A549 (cell line): ENCODE data around the gene MYO1D. TPM values are rescaled to one million over a fixed set of nuclear protein-coding genes. Genes with fewer than 3 reads are reported as not detected.

Experiments
- ATAC-seq, 2 experiments: fragments of 200-7000 bp in 1 of 2; fragments of >200 bp in 1 of 2; cut with Nextera tagmentation in 1 of 2; cut with Tn5 transposase in 1 of 2; 3 replicates each; pipeline versions ENCODE4 v1.8.0 to v1.9.1; 2018 to 2020; ENCODE audit warnings: mild to moderate bottlenecking in 1 of 2, moderate library complexity in 1 of 2
- CTCF ChIA-PET: fragments of 300-600 bp; sonication (Branson Sonifier 250); formaldehyde crosslinking; extraction: SDS; loops from one replicate; lab custom pipeline; 2021; ENCODE audit warnings: antibody characterized with exemption, inconsistent platforms; lab: Yijun Ruan, JAX
- POLR2A ChIA-PET: fragments of 350-600 bp; formaldehyde crosslinking; extraction: SDS; loops from one replicate; lab custom pipeline; 2021; ENCODE audit warnings: antibody characterized with exemption, inconsistent platforms; lab: Yijun Ruan, JAX
- DNase-seq, 2 experiments: peaks; one replicate each; pipeline versions ENCODE4 v3.0.0 to v3.0.0-alpha.2; 2011 to 2016; ENCODE audit warnings: low read depth in 1 of 2, low spot score in 1 of 2
- FAIRE-seq: peaks from 2 replicates; lab custom pipeline; 2011; peaks lifted over from hg19 to GRCh38; lab: Jason Lieb, UNC
- H3K27ac ChIP-seq, 2 experiments: fragments of >200 bp; sonication (Bioruptor Twin); formaldehyde crosslinking; 3 replicates each; pipeline ENCODE4 v1.5.1; 2016 to 2017
- H3K4me1 ChIP-seq: fragments of >200 bp; sonication (Bioruptor Twin); formaldehyde crosslinking; 3 replicates; pipeline ENCODE4 v1.6.1; 2016
- H3K4me2 ChIP-seq: fragments of >200 bp; sonication (Bioruptor Twin); formaldehyde crosslinking; 3 replicates; pipeline ENCODE4 v1.6.1; 2016
- H3K4me3 ChIP-seq: fragments of >200 bp; sonication (Bioruptor Twin); formaldehyde crosslinking; 3 replicates; pipeline ENCODE4 v1.5.1; 2016
- H3K9me3 ChIP-seq: fragments of >200 bp; sonication (Bioruptor Twin); formaldehyde crosslinking; 3 replicates; pipeline ENCODE4 v1.6.1; 2016
- BHLHE40 ChIP-seq: IDR thresholded peaks from 2 replicates; pipeline ENCODE4 v1.6.1; 2012; ENCODE audit warnings: low read depth, low read length, inconsistent platforms
- CHD4 ChIP-seq: fragments of 200-600 bp; sonication (generic); IDR thresholded peaks from 2 replicates; pipeline ENCODE4 v1.6.1; 2016; ENCODE audit warnings: antibody characterized with exemption, mild to moderate bottlenecking, borderline replicate concordance
- EHF ChIP-seq: fragments of 250-450 bp; sonication (Bioruptor Pico); IDR thresholded peaks from 2 replicates; pipeline ENCODE4 v1.5.0; 2020; ENCODE audit warnings: mild to moderate bottlenecking
- EHMT2 ChIP-seq: fragments of 200-600 bp; sonication (generic); IDR thresholded peaks from 2 replicates; pipeline ENCODE4 v1.6.1; 2016; ENCODE audit warnings: antibody characterized with exemption, low read depth, mild to moderate bottlenecking, moderate library complexity
- EP300 ChIP-seq, 2 experiments: fragments of >200 bp; sonication (Bioruptor Twin); formaldehyde crosslinking; IDR thresholded peaks; 2 replicates in 1 of 2; 3 replicates in 1 of 2; pipeline ENCODE4 v1.6.1; 2016 to 2017
- HDAC2 ChIP-seq: fragments of 200-600 bp; sonication (generic); IDR thresholded peaks from 2 replicates; pipeline ENCODE4 v1.6.1; 2016
- HOXB13 ChIP-seq: fragments of 250-450 bp; sonication (Bioruptor Pico); IDR thresholded peaks from 2 replicates; pipeline ENCODE4 v1.5.0; 2020; ENCODE audit warnings: low read depth, mild to moderate bottlenecking, moderate library complexity
- JUNB ChIP-seq: fragments of >200 bp; sonication (Bioruptor Twin); formaldehyde crosslinking; IDR thresholded peaks from 2 replicates; pipeline ENCODE4 v1.6.1; 2016
- POLR2A ChIP-seq: IDR thresholded peaks from 2 replicates; pipeline ENCODE4 v1.6.1; 2012; ENCODE audit warnings: mild to moderate bottlenecking, low read length
- RNF2 ChIP-seq: fragments of 200-600 bp; sonication (generic); IDR thresholded peaks from 2 replicates; pipeline ENCODE4 v1.6.1; 2016; ENCODE audit warnings: low read depth, mild to moderate bottlenecking, antibody characterized with exemption, moderate library complexity, borderline replicate concordance
- SMC3 ChIP-seq: fragments of >200 bp; sonication (Bioruptor Twin); formaldehyde crosslinking; IDR thresholded peaks from 3 replicates; pipeline ENCODE4 v1.6.1; 2018; ENCODE audit warnings: inconsistent platforms
- SREBF2 ChIP-seq: fragments of 450-650 bp; IDR thresholded peaks from 2 replicates; pipeline ENCODE4 v1.6.1; 2014; ENCODE audit warnings: mild to moderate bottlenecking, moderate library complexity
- TP53 ChIP-seq: fragments of 250-450 bp; sonication (Bioruptor Pico); IDR thresholded peaks from 2 replicates; pipeline ENCODE4 v1.5.0; 2021; ENCODE audit warnings: mild to moderate bottlenecking, moderate library complexity
- ZNF302 ChIP-seq: fragments of 250-450 bp; sonication (Bioruptor Pico); IDR thresholded peaks from 2 replicates; pipeline ENCODE4 v1.9.0; 2021; ENCODE audit warnings: inconsistent platforms, mild to moderate bottlenecking, moderate library complexity
- WGBS: methylation state at CpG from one replicate; pipeline ENCODE4 v1.1.6; 2017; ENCODE audit errors: missing lambda C conversion rate; 5-methylcytosine and 5-hydroxymethylcytosine counted together
- polyA plus RNA-seq, 4 experiments: library from polyadenylated mRNA; depleted of rRNA in 3 of 4; stranded (reverse); fragments of >200 nt; fragmentation: RNase III in 1 of 4; extraction: RNeasy Plus Mini Kit Qiagen cat#74134 plus additional on column Dnase treatment in 1 of 4; gene quantifications; 2 replicates in 3 of 4; 3 replicates in 1 of 4; pipeline ENCODE4 v1.2.3, GENCODE V29; 2011 to 2017
- TF ChIP-seq, protein P1 (sequence below): fragments of 200-600 bp; sonication (generic); IDR thresholded peaks from 2 replicates; pipeline ENCODE4 v1.6.1; 2016; ENCODE audit warnings: antibody characterized with exemption, mild to moderate bottlenecking, moderate library complexity
- TF ChIP-seq, protein P2 (sequence below): IDR thresholded peaks from 2 replicates; pipeline ENCODE4 v1.6.1; 2012; ENCODE audit warnings: low read depth, borderline replicate concordance
- TF ChIP-seq, protein P3 (sequence below): fragments of 450-650 bp; IDR thresholded peaks from 2 replicates; pipeline ENCODE4 v1.6.1; 2014; ENCODE audit warnings: antibody characterized with exemption
- TF ChIP-seq, protein P4 (sequence below): IDR thresholded peaks from 2 replicates; pipeline ENCODE4 v1.6.1; 2012

The MYO1D gene
- polyA plus RNA-seq, 2 of the 4 experiments (the other 2 are of a cell fraction), result 2.8 to 4.2 TPM

DNA sequence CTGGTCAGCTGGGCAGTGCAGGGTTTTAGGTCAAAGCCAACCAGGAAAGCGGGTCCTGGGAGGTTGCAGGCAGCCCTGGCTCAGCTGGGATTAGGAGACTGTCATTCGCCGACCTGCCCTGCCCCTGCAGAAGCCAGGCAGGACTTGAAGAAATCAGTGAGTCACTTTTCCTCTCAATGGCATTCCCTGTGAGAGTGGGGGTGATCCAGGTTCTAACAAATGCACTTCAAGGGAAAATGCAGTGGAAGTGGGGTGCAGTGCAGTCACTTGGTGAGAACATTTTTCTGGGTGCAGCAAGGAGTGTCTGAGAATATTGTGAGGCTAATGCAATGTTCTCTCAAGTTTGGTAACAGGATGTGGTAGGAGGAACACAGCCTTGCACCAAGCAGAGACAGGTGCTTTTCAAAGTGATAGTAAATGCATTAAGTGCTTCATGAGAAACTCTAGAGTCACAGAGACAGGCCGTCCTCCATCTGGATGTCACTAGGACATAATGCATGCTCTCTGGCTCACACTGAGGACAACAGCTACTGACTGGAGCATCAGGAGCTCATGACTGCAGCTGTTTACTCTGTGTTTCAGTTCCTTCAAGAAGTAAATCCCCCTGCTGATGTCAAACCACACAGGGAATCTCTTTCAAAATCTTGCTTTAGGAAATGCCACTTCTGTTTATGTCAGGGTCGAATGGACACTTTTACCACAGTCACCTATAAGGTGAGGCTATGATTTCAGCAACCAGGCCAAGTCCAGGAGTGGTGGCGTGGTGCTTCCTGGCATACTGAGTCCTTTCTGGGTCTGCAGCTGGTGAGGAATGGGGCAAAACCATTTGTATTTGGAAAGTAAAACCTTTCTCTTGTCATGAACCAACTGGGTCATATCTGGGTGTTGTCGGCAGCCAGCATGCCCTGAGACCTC, 373.4 kb downstream of the MYO1D start:
- Histone ChIP-seq H3K4me1 (peaks cover 14% of the 10 kb centered on the region), H3K4me2 (peak overlapping the region; percentile 18; the same call in 1 of the 3 replicates), H3K4me3 (no peak overlapping the region), H3K9me3 (no peaks in the 10 kb centered on the region), H3K27ac (no peak overlapping the region)
- ATAC-seq (peak; percentile 32 to 42; a peak in 4 of 6 replicates), FAIRE-seq (no peak), DNase-seq (no peak)
- 58% methylated on average over 7 of the region's 7 CpGs for WGBS
- CTCF ChIA-PET, result interaction anchor here (0.6 kb wide), 1 partner anchor 597 kb away, joined by 4 read pairs; no protein-coding TSS in a partner anchor
- POLR2A ChIA-PET, result no interaction called here
- no peak for TF ChIP-seq BHLHE40
- no peak for TF ChIP-seq HDAC2
- TF ChIP-seq, protein P1, sequence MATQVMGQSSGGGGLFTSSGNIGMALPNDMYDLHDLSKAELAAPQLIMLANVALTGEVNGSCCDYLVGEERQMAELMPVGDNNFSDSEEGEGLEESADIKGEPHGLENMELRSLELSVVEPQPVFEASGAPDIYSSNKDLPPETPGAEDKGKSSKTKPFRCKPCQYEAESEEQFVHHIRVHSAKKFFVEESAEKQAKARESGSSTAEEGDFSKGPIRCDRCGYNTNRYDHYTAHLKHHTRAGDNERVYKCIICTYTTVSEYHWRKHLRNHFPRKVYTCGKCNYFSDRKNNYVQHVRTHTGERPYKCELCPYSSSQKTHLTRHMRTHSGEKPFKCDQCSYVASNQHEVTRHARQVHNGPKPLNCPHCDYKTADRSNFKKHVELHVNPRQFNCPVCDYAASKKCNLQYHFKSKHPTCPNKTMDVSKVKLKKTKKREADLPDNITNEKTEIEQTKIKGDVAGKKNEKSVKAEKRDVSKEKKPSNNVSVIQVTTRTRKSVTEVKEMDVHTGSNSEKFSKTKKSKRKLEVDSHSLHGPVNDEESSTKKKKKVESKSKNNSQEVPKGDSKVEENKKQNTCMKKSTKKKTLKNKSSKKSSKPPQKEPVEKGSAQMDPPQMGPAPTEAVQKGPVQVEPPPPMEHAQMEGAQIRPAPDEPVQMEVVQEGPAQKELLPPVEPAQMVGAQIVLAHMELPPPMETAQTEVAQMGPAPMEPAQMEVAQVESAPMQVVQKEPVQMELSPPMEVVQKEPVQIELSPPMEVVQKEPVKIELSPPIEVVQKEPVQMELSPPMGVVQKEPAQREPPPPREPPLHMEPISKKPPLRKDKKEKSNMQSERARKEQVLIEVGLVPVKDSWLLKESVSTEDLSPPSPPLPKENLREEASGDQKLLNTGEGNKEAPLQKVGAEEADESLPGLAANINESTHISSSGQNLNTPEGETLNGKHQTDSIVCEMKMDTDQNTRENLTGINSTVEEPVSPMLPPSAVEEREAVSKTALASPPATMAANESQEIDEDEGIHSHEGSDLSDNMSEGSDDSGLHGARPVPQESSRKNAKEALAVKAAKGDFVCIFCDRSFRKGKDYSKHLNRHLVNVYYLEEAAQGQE, result no peak
- TF ChIP-seq, protein P2, sequence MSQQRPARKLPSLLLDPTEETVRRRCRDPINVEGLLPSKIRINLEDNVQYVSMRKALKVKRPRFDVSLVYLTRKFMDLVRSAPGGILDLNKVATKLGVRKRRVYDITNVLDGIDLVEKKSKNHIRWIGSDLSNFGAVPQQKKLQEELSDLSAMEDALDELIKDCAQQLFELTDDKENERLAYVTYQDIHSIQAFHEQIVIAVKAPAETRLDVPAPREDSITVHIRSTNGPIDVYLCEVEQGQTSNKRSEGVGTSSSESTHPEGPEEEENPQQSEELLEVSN, result no peak
- no peak for TF ChIP-seq POLR2A
- TF ChIP-seq SREBF2, result no peak

DNA sequence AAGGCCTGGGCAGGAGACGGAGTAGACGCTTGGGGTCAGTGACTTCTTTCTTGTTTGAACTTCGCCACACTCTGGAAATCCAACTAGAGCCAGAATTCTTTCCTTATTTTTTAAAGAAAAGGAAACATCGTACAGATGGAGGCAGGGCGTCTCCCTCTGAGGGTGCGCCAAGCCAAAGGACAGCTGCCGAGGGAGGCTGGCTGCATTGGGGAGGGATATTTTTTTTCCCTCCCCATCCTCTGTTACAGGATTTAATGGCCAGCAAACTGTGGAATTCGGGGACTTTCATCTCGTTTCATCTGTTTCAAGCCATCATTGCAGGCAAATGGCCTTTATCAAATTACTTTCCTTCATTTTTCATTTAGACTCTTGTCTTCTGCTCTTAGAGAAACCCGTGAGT, 374.2 kb downstream of the MYO1D start:
- POLR2A ChIA-PET, result no interaction called here
- H3K27ac ChIP-seq, result no peak overlapping the region
- no peak for FAIRE-seq
- CTCF ChIA-PET, result no interaction called here
- H3K4me3 ChIP-seq, result no peak overlapping the region
- TF ChIP-seq, protein P2, result no peak
- TF ChIP-seq EP300 (IDR thresholded peaks at IDR 0.05) (no peak), ZNF302 (CRISPR knock-in tag) (no peak), SMC3 (no peak)
- H3K4me1 ChIP-seq, result peaks cover 15% of the 10 kb centered on the region
- WGBS, result 79% methylated on average over 10 of the region's 10 CpGs
- H3K4me2 ChIP-seq, result no peak overlapping the region
- DNase-seq, result no peak
- no peaks in the 10 kb centered on the region for H3K9me3 ChIP-seq
- ATAC-seq, result no peak

DNA sequence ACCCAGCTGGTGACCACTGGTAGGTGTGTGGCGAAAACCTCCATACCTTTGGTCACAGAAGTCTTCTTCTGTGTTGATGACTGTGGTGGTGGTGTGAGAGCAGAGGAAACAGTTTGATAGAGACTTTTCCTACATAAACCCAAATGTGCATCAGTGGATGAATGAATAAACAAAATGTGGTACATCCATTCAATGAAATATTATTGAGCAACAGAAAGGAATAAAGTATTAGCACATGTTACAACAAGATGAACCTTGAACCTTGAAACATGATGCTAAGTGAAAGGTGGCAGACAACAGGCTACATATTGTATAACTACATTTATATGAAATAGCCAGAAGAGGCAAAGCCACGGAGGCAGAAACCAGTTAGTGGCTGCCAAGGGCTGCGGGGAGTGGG, 374.9 kb downstream of the MYO1D start:
- H3K27ac ChIP-seq, result no peak overlapping the region
- CTCF ChIA-PET, result interaction anchor here (1.2 to 1.4 kb wide), 2 partner anchors 11 to 15 kb away, joined by 3 to 4 read pairs; partner anchors contain the start of gene CDK5R1
- DNase-seq (no peak), ATAC-seq (no peak), FAIRE-seq (no peak)
- no peaks in the 10 kb centered on the region for H3K9me3 ChIP-seq
- POLR2A ChIA-PET, result no interaction called here
- TF ChIP-seq EHMT2 (no peak), TP53 (CRISPR knock-in tag) (no peak), JUNB (no peak), RNF2 (no peak), EHF (no peak), CHD4 (no peak), HOXB13 (no peak)
- TF ChIP-seq, protein P3, sequence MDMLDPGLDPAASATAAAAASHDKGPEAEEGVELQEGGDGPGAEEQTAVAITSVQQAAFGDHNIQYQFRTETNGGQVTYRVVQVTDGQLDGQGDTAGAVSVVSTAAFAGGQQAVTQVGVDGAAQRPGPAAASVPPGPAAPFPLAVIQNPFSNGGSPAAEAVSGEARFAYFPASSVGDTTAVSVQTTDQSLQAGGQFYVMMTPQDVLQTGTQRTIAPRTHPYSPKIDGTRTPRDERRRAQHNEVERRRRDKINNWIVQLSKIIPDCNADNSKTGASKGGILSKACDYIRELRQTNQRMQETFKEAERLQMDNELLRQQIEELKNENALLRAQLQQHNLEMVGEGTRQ, result no peak
- TF ChIP-seq, protein P4, sequence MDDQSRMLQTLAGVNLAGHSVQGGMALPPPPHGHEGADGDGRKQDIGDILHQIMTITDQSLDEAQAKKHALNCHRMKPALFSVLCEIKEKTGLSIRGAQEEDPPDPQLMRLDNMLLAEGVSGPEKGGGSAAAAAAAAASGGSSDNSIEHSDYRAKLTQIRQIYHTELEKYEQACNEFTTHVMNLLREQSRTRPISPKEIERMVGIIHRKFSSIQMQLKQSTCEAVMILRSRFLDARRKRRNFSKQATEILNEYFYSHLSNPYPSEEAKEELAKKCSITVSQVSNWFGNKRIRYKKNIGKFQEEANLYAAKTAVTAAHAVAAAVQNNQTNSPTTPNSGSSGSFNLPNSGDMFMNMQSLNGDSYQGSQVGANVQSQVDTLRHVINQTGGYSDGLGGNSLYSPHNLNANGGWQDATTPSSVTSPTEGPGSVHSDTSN, result no peak
- H3K4me2 ChIP-seq, result no peak overlapping the region
- no peak overlapping the region for H3K4me3 ChIP-seq
- 92% methylated on average over 3 of the region's 3 CpGs for WGBS
- peaks cover 21% of the 10 kb centered on the region for H3K4me1 ChIP-seq
